Measurements from ENCODE around the gene CDC42SE2.

DNA sequence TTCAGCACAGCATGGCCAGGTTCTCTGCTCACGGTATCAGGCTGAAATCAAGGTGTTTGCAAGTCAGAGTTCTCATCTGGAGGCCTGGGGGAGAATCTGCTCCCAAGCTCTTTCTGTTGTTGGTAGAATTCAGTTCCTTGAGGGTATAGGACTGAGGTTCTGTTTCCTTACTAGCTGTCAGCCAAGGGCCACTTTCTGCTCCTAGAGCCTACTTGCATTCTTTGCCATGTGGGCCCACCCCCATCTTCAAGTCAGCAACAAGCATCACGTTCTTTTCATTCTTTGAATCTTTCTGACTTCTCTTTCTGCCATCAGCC, 7.4 kb upstream of the CDC42SE2 start:
- TF ChIP-seq, protein P1, sequence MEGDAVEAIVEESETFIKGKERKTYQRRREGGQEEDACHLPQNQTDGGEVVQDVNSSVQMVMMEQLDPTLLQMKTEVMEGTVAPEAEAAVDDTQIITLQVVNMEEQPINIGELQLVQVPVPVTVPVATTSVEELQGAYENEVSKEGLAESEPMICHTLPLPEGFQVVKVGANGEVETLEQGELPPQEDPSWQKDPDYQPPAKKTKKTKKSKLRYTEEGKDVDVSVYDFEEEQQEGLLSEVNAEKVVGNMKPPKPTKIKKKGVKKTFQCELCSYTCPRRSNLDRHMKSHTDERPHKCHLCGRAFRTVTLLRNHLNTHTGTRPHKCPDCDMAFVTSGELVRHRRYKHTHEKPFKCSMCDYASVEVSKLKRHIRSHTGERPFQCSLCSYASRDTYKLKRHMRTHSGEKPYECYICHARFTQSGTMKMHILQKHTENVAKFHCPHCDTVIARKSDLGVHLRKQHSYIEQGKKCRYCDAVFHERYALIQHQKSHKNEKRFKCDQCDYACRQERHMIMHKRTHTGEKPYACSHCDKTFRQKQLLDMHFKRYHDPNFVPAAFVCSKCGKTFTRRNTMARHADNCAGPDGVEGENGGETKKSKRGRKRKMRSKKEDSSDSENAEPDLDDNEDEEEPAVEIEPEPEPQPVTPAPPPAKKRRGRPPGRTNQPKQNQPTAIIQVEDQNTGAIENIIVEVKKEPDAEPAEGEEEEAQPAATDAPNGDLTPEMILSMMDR (IDR thresholded peaks at IDR 0.05; ENCODE audit: insufficient read depth, low read depth, low read length) = no peak
- no peak for TF ChIP-seq EZH2 (IDR thresholded peaks at IDR 0.05; ENCODE audit: insufficient read depth, low read length)
